K562 (cell line): ENCODE results near the gene RHD. TPM values are rescaled to one million over a fixed set of nuclear protein-coding genes. Genes with fewer than 3 reads are reported as not detected.
"Not testable (repeated sequence)": the region's sequence is repeated elsewhere in the genome, so short reads cannot be mapped to it uniquely, and the experiment has no call there.

Experiments
- ATAC-seq: fragments of 200-7000 bp; cut with Tn5 transposase; 3 replicates; pipeline ENCODE4 v1.9.1; 2020; ENCODE audit warnings: moderate library complexity
- BruUV-seq: library from RNA; stranded (reverse); fragments of 400-500 nt; replicated peaks from 2 replicates; lab custom pipeline; 2021; lab: Mats Ljungman, UMichigan
- CTCF ChIA-PET: fragments of 300-600 bp; formaldehyde crosslinking; extraction: SDS; loops from one replicate; lab custom pipeline; 2021; ENCODE audit warnings: low intra/inter-chr PET ratio; lab: Yijun Ruan, JAX
- POLR2A ChIA-PET: fragments of 300-600, 350-650 bp; sonication (Branson Sonifier 250); formaldehyde crosslinking; extraction: SDS; loops from one replicate; lab custom pipeline; 2021; ENCODE audit warnings: antibody characterized with exemption, inconsistent platforms; lab: Yijun Ruan, JAX
- DNase-seq, 4 experiments: peaks; one replicate each; pipeline versions ENCODE4 v3.0.0 to v3.0.0-alpha.2; 2011 to 2018; ENCODE audit warnings: low spot score in 3 of 4, mixed read lengths in 3 of 4; ENCODE audit errors: extremely low read depth in 1 of 4
- FAIRE-seq: peaks from 2 replicates; lab custom pipeline; 2011; peaks lifted over from hg19 to GRCh38; lab: Jason Lieb, UNC
- H2AFZ ChIP-seq: 2 replicates; pipeline ENCODE4 v1.6.0; 2011; ENCODE audit warnings: low read depth, low read length, control low read depth, inconsistent platforms
- H3K27ac ChIP-seq: fragments of 200-600 bp; 3 replicates; pipeline ENCODE4 v1.8.0; 2011; ENCODE audit warnings: low read depth, mild to moderate bottlenecking, control low read depth, inconsistent platforms, low read length, moderate library complexity, mixed read lengths; ENCODE audit errors: extremely low read depth
- H3K27me3 ChIP-seq, 2 experiments: fragments of 300-600 bp in 1 of 2; 2 replicates in 1 of 2; 3 replicates in 1 of 2; pipeline versions ENCODE4 v1.6.0 to v1.8.0; 2011; ENCODE audit warnings: inconsistent platforms in 2 of 2, low read length in 2 of 2, mild to moderate bottlenecking in 1 of 2, mixed read lengths in 1 of 2, moderate library complexity in 1 of 2; ENCODE audit not compliant: control insufficient read depth in 2 of 2, insufficient read depth in 2 of 2
- H3K36me3 ChIP-seq: fragments of 300-600 bp; 3 replicates; pipeline ENCODE4 v1.8.0; 2011; ENCODE audit warnings: mild to moderate bottlenecking, low read length, inconsistent platforms; ENCODE audit not compliant: control insufficient read depth, insufficient read depth
- H3K4me1 ChIP-seq, 2 experiments: fragments of 200-600 bp in 1 of 2; replicated peaks in 1 of 2; 2 replicates in 1 of 2; 3 replicates in 1 of 2; pipeline versions ENCODE4 v1.5.1 to v1.8.0; 2011; ENCODE audit warnings: inconsistent platforms in 2 of 2, low read length in 2 of 2, mild to moderate bottlenecking in 1 of 2, mixed read lengths in 1 of 2, moderate library complexity in 1 of 2; ENCODE audit not compliant: control insufficient read depth in 2 of 2, insufficient read depth in 2 of 2
- H3K4me2 ChIP-seq: 2 replicates; pipeline ENCODE4 v1.6.1; 2011; ENCODE audit warnings: low read length, control low read depth, inconsistent platforms, mixed read lengths; ENCODE audit not compliant: insufficient read depth
- H3K4me3 ChIP-seq: fragments of 200-600 bp; sonication (generic), shearing (Covaris generic); 2 replicates; pipeline ENCODE4 v1.5.1; 2016; ENCODE audit warnings: control low read depth, inconsistent platforms
- H3K79me2 ChIP-seq: fragments of 200-600 bp; 3 replicates; pipeline ENCODE4 v1.8.0; 2011; ENCODE audit warnings: low read length, inconsistent platforms; ENCODE audit not compliant: control insufficient read depth, insufficient read depth
- H3K9ac ChIP-seq, 2 experiments: 2 replicates each; pipeline versions ENCODE4 v1.6.0 to v1.6.1; 2011; ENCODE audit warnings: low read depth in 2 of 2, low read length in 2 of 2, control low read depth in 1 of 2, inconsistent platforms in 1 of 2, mild to moderate bottlenecking in 1 of 2, mixed read lengths in 1 of 2; ENCODE audit not compliant: insufficient read depth in 1 of 2
- H3K9me1 ChIP-seq: one replicate; pipeline ENCODE4 v1.6.0; 2011; ENCODE audit warnings: inconsistent platforms, mild to moderate bottlenecking, low read length, moderate library complexity; ENCODE audit not compliant: control insufficient read depth, insufficient read depth
- H3K9me3 ChIP-seq: replicated peaks from 2 replicates; pipeline ENCODE4 v1.5.1; 2011; ENCODE audit warnings: low read depth, low read length, inconsistent platforms; ENCODE audit not compliant: control insufficient read depth, insufficient read depth
- H4K20me1 ChIP-seq: replicated peaks from 2 replicates; pipeline ENCODE4 v1.6.1; 2011; ENCODE audit warnings: low read length, inconsistent platforms, mixed read lengths; ENCODE audit not compliant: control insufficient read depth, insufficient read depth
- MEIS2 ChIP-seq: fragments of 450-650 bp; IDR thresholded peaks from 2 replicates; pipeline ENCODE4 v1.6.1; 2014; ENCODE audit warnings: mild to moderate bottlenecking; ENCODE audit not compliant: partially characterized antibody
- WGBS: fragments of 100-300 bp; shearing (Covaris generic); methylation state at CpG from one replicate; pipeline ENCODE4 v1.1.6; 2016; ENCODE audit warnings: low coverage, mixed read lengths; ENCODE audit not compliant: insufficient coverage; ENCODE audit errors: missing lambda C conversion rate; 5-methylcytosine and 5-hydroxymethylcytosine counted together
- in situ Hi-C: fragments of 300-500 bp; cut with MboI; formaldehyde crosslinking; loops from 4 replicates; pipeline ENCODE4 v1.15.0; 2018; ENCODE audit warnings: inconsistent platforms, mixed read lengths
- intact Hi-C: fragments of 100-400 bp; cut with micrococcal nuclease; formaldehyde crosslinking; loops from 2 replicates; pipeline ENCODE4 v1.14.2; 2022
- polyA plus RNA-seq, 8 experiments: library from polyadenylated mRNA; depleted of rRNA in 4 of 8; stranded (reverse) in 5 of 8; unstranded in 3 of 8; fragments of >200 nt; fragmentation: Nextera tagmentation in 2 of 8; fragmentation: Illumina TruSeq in 1 of 8; extraction: Ambion mirVana in 2 of 8; extraction: Trizol in 1 of 8; gene quantifications; 2 replicates each; pipeline versions ENCODE4 v1.2.1 to v1.2.3, GENCODE V29; 2011 to 2014; ENCODE audit warnings: inconsistent platforms in 1 of 8, missing spikeins in 1 of 8
- total RNA-seq, 7 experiments: library from RNA; depleted of rRNA in 6 of 7; stranded (reverse); fragments of >200 nt in 6 of 7; fragmentation: Illumina TruSeq in 2 of 7; extraction: Trizol in 2 of 7; gene quantifications; 2 replicates each; pipeline versions ENCODE4 v1.2.1 to v1.2.3, GENCODE V29; 2011 to 2021; ENCODE audit warnings: low replicate concordance in 1 of 7
- TF ChIP-seq, protein P1 (sequence below): fragments of 450-650 bp; IDR thresholded peaks from 2 replicates; pipeline ENCODE4 v1.6.1; 2016

The RHD gene
- total and polyA plus RNA-seq, 9 of the 15 experiments (the other 6 are each of a cell fraction or from before 2014, with no cell fraction given): 8.8 to 32.4 (median 15.0) TPM

DNA sequence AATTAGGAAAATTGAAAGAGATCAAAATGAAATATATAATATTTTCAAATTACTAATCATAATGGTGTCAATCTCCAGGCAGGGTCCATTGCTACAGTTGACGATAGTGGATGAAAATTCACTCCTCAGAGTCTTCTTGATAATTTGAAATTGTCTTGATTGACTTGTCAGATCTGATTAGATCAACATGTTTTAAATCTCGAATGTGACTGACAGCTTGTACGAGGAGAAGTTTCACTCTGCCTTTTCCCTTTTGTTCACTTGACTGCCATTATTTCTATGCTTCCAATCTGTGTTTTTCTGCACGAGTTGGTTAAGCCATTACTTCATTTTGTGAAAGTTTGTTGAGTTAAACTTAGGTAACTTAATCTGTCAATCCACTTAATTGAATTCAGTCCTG, 3.3 kb downstream of the RHD start:
- BruUV-seq, ATAC-seq, H3K36me3 ChIP-seq, intact Hi-C loops, POLR2A ChIA-PET, H3K9me1 ChIP-seq, H3K4me3 ChIP-seq: not testable (repeated sequence)
- H3K9ac ChIP-seq: peak overlapping the region in 1 of 2 experiments; percentile 59; a peak in 1 of 4 replicates
- WGBS: 24% methylated on average over 2 of the region's 4 CpGs
- peak overlapping the region; percentile 68; the same call in 1 of the 3 replicates for H3K27ac ChIP-seq
- H3K79me2 ChIP-seq: peaks cover 38% of the 10 kb centered on the region
- TF ChIP-seq MEIS2: peak; percentile 33
- TF ChIP-seq, protein P1, sequence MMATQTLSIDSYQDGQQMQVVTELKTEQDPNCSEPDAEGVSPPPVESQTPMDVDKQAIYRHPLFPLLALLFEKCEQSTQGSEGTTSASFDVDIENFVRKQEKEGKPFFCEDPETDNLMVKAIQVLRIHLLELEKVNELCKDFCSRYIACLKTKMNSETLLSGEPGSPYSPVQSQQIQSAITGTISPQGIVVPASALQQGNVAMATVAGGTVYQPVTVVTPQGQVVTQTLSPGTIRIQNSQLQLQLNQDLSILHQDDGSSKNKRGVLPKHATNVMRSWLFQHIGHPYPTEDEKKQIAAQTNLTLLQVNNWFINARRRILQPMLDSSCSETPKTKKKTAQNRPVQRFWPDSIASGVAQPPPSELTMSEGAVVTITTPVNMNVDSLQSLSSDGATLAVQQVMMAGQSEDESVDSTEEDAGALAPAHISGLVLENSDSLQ: peak; percentile 91
- TF ChIP-seq, all 486 proteins: peak for 2; not testable (repeated sequence) for 484
- in situ Hi-C loops, CTCF ChIA-PET, H3K27me3 ChIP-seq, H4K20me1 ChIP-seq, H3K9me3 ChIP-seq, DNase-seq, H2AFZ ChIP-seq, FAIRE-seq: not testable (repeated sequence)
- H3K4me1 ChIP-seq: peaks cover 6 to 18% of the 10 kb centered on the region in 2 experiments; a peak in 4 of 5 replicates
- H3K4me2 ChIP-seq: peak overlapping the region; percentile 55

DNA sequence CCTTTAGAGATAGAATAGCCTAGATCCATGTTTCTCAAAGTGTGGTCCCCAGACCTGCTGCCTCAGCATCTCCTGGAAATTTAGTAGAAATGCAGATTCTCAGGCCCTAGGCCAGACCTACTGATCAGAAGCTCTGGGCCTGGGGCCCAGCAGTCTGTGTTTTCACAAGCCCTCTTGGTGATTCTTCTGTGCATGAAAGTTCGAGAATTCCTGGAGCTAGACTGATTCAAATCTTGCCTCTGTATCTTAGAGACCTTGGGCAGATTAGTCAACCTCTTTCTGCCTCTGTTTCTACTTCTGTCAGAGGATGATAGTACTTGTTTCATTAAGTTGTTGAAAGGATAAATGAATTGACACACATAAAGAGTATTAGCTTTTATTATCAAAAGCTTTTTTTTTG, 5.0 kb downstream of the RHD start:
- WGBS: no CpG with 5 or more reads among the region's 1 CpG
- BruUV-seq, H3K9me3 ChIP-seq, H3K4me3 ChIP-seq, H3K27ac ChIP-seq, H2AFZ ChIP-seq, H3K36me3 ChIP-seq, CTCF ChIA-PET, H4K20me1 ChIP-seq, POLR2A ChIA-PET, ATAC-seq, H3K9ac ChIP-seq, DNase-seq, H3K9me1 ChIP-seq, FAIRE-seq, H3K4me2 ChIP-seq, intact Hi-C loops, H3K27me3 ChIP-seq, in situ Hi-C loops: not testable (repeated sequence)
- Histone ChIP-seq H3K4me1 (peaks cover 2 to 19% of the 10 kb centered on the region in 2 experiments; a peak in 4 of 5 replicates), H3K79me2 (peaks cover 38% of the 10 kb centered on the region)
